Right forelimb (tissue), 1 donor: Measurements from ENCODE around the gene FOXRED2.
"Not testable (repeated sequence)": the region's sequence is repeated elsewhere in the genome, so short reads cannot be mapped to it uniquely, and the experiment has no call there.

Experiments
- DNase-seq: peaks from one replicate; pipeline ENCODE4 v3.0.0-alpha.2; 2018

Gene FOXRED2

GRCh38 chr22:36506637-36507517, at the start of gene FOXRED2:
Gene FOXRED2, minus strand, starts transcription at chr22:36507040. Its CDS starts 618 bp downstream, at chr22:36506422.
- DNase-seq = peak; percentile 94

DNA sequence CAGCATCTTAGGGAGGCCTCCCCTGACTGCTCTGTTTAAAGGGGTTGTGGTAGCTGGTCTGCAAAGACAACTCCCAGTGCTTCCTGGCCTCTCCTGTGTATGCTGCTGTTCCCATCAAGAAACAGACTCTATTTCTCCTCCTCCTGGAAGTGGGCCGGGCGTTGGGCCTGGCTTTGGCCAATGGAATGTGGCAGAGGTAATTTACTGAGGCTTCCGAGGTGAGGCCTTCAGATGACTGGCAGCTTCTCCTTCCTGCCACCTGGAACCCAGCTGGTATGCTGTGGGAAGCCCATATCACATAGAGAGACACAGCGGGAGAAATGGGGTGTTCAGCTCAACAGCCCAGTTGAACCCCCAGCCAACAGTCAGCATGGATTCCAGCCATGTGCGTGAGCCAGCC, 47.3 kb upstream of the FOXRED2 start:
- no peak for DNase-seq

- DNase-seq = no peak
Observed at GRCh38 chr22:36552289-36552688, 45.4 kb upstream of the FOXRED2 start.

DNA sequence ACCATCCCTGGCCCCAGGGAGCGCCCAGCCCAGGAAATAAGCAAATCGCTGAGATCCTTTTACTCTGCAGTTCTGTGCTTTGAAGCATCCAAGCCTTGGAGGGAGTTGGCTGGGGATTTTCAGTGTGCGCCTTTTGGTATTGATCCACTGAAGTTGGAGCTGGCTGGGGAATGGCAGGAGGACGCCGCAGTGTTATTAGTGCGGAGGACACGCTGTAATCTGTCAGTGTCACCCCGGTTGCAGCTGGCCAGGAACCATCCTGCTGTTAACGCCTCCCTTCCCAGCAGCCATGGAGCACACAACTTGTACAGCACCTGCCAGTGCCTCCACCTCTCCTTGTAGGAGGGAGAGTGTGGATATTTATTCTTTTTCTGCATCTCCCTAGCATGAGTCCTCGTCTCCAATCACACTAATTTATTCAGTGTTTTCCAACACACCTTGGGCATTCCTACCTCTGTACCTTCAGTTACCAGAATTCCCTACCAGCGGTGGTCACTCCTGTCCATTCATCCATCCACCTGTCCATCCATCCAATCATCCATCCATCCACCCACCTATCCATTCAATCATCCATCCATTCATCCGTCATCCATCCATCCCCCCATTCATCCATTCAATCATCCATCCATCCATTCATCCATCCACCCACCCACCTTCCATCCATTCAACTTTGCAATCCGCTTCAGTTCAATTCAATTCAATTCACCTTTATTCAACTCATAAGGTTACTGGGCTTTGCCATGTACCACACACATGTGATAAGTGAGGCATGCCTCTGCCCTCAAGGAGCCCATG, 44.1 kb upstream of the FOXRED2 start:
- DNase-seq = no peak

DNA sequence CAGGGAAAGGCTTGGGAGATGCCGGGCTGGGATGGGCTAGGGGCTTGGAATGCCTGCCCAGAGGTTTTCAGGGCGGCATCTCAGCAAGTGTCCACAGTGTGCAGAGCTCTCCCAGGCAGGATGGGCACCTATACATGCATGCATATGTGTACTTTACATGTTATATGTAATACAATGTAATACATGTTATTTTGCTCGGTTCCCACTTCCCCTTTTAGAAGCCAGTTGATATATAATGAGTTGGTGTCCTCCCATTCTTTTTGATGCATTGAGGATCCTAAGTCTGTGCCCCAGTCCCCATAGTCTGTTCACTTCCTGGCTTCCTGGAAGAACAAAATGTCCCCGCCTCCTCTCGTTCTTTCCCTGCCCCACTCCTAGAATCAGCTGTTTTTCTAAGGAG, 42.2 kb upstream of the FOXRED2 start:
- no peak for DNase-seq

GRCh38 chr22:36548606-36549005, 41.8 kb upstream of the FOXRED2 start:
- DNase-seq = no peak

GRCh38 chr22:36546932-36547331, 40.1 kb upstream of the FOXRED2 start:
- no peak for DNase-seq

GRCh38 chr22:36546092-36546804, 39.4 kb upstream of the FOXRED2 start:
- peak; percentile 61 for DNase-seq

- no peak for DNase-seq
Observed at GRCh38 chr22:36544107-36544620, 37.3 kb upstream of the FOXRED2 start.

- DNase-seq = no peak
Observed at GRCh38 chr22:36541831-36542411, 35.1 kb upstream of the FOXRED2 start.

GRCh38 chr22:36540867-36541642, 34.2 kb upstream of the FOXRED2 start:
- no peak for DNase-seq

DNA sequence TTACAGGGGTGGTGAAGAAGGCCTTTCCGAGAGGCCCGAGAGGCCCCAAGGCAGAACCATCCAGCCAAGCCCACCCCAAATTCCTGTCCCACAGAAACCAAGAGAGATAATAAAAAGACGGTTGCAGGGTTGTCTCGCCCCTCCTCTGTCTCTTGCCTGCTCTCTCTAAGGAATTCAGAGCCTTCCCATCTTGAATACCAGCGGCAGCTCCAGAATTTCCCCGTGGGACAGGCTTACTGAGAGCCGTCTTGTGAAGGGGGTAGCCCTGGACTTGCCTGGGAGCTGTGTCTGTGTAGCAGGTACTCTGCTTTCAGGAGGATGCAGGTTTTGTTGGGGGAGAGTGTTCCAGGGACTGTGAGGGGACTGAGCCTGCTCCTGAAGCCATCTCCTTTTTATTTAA, 31.7 kb upstream of the FOXRED2 start:
- DNase-seq = no peak

DNA sequence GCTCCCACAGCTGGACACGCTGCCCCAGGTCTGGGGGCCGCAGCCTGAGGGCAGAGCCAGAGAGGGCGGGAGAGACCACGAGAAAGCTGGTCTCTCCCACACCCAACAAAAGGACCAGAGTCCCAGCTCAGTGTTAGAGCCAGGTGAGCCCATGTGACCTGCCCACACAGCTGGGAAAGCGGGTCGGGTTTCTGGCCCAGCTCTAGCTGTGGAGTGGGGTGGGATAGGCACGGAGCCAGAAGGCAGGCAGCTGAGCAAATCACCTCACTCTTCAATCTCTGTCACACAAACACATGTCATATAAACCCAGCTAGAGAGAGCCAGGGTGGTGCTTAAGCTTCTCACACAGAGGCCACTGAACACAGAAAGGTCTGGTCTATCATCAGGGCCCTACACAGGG, 29.9 kb upstream of the FOXRED2 start:
- DNase-seq = no peak

GRCh38 chr22:36533320-36533719, 26.5 kb upstream of the FOXRED2 start:
- DNase-seq = not testable (repeated sequence)

GRCh38 chr22:36532466-36532865, 25.6 kb upstream of the FOXRED2 start:
- no peak for DNase-seq

- peak; percentile 98 for DNase-seq
Observed at GRCh38 chr22:36528795-36529751, 22.2 kb upstream of the FOXRED2 start, which contains the start of gene EIF3D. Gene EIF3D, minus strand, starts transcription at chr22:36529166. Its CDS starts 3,045 bp downstream, at chr22:36526121.

- no peak for DNase-seq
Observed at GRCh38 chr22:36528341-36528740, 21.5 kb upstream of the FOXRED2 start.

DNA sequence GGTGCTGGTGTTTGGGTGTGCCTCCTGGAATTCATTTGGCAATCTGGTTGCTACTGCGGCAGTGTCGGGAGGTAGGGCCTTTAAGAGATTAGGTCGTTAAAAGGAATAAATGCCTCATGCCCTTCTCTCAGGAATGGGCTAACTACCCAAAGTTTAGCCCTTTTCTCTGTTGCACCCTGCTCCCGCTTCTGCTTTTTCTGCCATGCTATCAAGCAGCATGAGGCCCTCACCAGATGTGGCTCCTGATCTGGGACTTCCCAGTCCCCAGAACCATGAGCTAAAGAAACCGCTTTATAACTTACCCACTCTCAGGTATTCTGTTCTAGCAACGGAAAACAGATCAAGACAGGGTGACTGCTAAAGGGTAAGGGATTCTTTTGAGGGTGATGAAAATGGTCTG, 15.8 kb upstream of the FOXRED2 start:
- DNase-seq = no peak

DNA sequence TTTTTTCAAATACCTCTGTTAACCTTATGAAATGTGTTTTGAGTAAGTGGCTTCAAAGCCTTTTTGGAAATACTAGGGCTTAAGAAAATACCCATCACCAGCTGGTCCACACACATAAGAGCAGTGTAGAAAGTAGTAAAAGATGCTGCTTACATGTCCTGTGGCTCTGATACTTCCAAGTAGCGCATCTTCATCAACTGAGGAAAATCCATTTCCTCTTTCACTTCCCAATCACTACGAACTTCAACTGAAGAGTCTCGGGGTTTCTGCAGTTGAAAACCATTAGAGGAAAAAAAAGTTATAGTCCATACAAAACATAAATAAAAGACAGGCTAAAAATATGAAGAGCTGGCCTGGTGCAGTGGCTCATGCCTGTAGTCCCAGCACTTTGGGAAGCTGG, 13.6 kb upstream of the FOXRED2 start:
- DNase-seq = no peak

DNA sequence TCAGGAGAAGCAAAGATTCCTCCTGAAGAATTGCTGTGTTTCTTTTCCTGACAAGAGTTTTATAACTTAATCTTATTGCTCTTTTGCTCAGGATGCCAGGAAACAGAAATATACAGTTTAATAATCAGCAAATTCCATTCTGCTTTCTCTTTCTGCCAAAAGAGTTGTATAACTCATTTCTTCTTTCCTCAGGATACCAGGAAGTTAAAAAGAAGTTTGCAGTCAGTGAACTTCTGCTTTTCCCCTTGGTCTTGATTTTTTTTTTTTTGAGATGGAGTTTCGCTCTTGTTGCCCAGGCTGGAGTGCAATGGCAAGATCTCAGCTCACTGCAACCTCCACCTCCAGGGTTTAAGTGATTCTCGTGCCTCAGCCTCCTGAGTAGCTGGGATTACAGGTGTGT, 13.1 kb upstream of the FOXRED2 start:
- not testable (repeated sequence) for DNase-seq
